Measurements from ENCODE around the gene NDEL1.

DNA sequence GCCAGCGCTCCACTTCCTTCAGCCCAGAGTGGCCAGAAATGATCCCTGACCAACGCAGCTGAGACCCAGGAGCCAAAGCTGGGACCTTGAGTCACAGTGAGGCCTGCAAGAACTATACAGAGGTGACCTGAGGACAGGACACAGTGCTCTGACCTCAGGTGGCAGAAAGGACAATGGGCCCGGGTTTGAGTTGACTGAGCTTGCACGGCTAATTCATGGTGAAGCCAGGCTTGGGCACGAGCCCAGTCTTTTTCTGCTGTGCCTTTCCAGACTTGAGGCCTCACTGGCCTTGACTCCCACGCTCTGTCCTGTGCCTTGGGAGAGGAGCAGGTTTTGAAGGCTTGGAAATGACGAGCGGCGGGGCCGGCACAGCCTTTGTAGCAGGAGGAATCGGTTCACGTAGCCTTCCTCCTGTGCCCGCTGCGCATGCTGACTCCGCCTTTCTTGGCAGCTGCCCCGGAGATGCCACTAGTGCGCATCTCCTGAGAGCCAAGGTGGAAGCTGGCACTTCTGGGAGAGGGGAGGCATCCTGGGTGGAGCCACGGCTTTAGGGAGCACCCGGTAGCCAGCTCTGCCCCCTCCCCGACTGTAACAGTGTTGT is 34.9 kb downstream of the NDEL1 start:
- TF ChIP-seq, protein P1, sequence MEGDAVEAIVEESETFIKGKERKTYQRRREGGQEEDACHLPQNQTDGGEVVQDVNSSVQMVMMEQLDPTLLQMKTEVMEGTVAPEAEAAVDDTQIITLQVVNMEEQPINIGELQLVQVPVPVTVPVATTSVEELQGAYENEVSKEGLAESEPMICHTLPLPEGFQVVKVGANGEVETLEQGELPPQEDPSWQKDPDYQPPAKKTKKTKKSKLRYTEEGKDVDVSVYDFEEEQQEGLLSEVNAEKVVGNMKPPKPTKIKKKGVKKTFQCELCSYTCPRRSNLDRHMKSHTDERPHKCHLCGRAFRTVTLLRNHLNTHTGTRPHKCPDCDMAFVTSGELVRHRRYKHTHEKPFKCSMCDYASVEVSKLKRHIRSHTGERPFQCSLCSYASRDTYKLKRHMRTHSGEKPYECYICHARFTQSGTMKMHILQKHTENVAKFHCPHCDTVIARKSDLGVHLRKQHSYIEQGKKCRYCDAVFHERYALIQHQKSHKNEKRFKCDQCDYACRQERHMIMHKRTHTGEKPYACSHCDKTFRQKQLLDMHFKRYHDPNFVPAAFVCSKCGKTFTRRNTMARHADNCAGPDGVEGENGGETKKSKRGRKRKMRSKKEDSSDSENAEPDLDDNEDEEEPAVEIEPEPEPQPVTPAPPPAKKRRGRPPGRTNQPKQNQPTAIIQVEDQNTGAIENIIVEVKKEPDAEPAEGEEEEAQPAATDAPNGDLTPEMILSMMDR (IDR thresholded peaks at IDR 0.05) = no peak
- no peak for TF ChIP-seq POLR2A (IDR thresholded peaks at IDR 0.05)

Measured in suprapubic skin (tissue), 3 donors.